Neural cell (in vitro differentiated cells): ENCODE data around the gene FSTL5. TPM values are rescaled to one million over a fixed set of nuclear protein-coding genes. Genes with fewer than 3 reads are reported as not detected.

Experiments
- H2AFZ ChIP-seq: fragments of 200-600, 300-800 bp; sonication (generic), shearing (Covaris generic); 2 replicates; pipeline ENCODE4 v1.6.0; 2014; ENCODE audit warnings: low read depth, mild to moderate bottlenecking, antibody characterized with exemption, low read length, moderate library complexity
- H3F3A ChIP-seq: fragments of 200-600 bp; shearing (Covaris generic); 2 replicates; pipeline ENCODE4 v1.6.1; 2016; ENCODE audit warnings: mild to moderate bottlenecking, moderate library complexity, mixed read lengths, antibody characterized with exemption, low read length; ENCODE audit not compliant: insufficient read depth, poor library complexity, severe bottlenecking
- H3K27ac ChIP-seq: fragments of 200-600, 300-800 bp; sonication (generic), shearing (Covaris generic); 2 replicates; pipeline ENCODE4 v1.5.1; 2014; ENCODE audit warnings: mild to moderate bottlenecking, low read length, moderate library complexity
- H3K27me3 ChIP-seq: fragments of 300-800, 200-600 bp; sonication (generic), shearing (Covaris generic); 2 replicates; pipeline ENCODE4 v1.6.0; 2014; ENCODE audit warnings: mild to moderate bottlenecking, low read depth, low read length, moderate library complexity; ENCODE audit not compliant: insufficient read depth
- H3K36me3 ChIP-seq: fragments of 300-800, 200-600 bp; sonication (generic), shearing (Covaris generic); 2 replicates; pipeline ENCODE4 v1.5.1; 2014; ENCODE audit warnings: mild to moderate bottlenecking, antibody characterized with exemption, low read length, moderate library complexity; ENCODE audit not compliant: insufficient read depth
- H3K4me2 ChIP-seq: fragments of 300-800, 200-600 bp; sonication (generic), shearing (Covaris generic); 2 replicates; pipeline ENCODE4 v1.6.0; 2014; ENCODE audit warnings: mild to moderate bottlenecking, low read length
- H3K4me3 ChIP-seq: fragments of 300-800, 200-600 bp; sonication (generic), shearing (Covaris generic); 2 replicates; pipeline ENCODE4 v1.5.1; 2014; ENCODE audit warnings: mild to moderate bottlenecking, low read length, moderate library complexity
- H3K79me2 ChIP-seq: fragments of 200-600 bp; shearing (Covaris generic); replicated peaks from 2 replicates; pipeline ENCODE4 v1.6.0; 2014; ENCODE audit warnings: mild to moderate bottlenecking, low read length, moderate library complexity; ENCODE audit not compliant: insufficient read depth
- H3K9ac ChIP-seq: fragments of 300-800, 200-600 bp; sonication (generic), shearing (Covaris generic); 2 replicates; pipeline ENCODE4 v1.6.1; 2016; ENCODE audit warnings: mild to moderate bottlenecking, low read length, mixed read lengths
- H3K9me2 ChIP-seq: fragments of 200-600 bp; shearing (Covaris generic); 2 replicates; pipeline ENCODE4 v1.6.1; 2016; ENCODE audit warnings: mild to moderate bottlenecking, low read length, mixed read lengths; ENCODE audit not compliant: insufficient read depth
- H3K9me3 ChIP-seq: fragments of 200-600, 300-800 bp; sonication (generic), shearing (Covaris generic); 2 replicates; pipeline ENCODE4 v1.6.1; 2016; ENCODE audit warnings: mild to moderate bottlenecking, mixed run types, low read length, moderate library complexity, mixed read lengths
- H4K20me1 ChIP-seq: fragments of 200-600 bp; shearing (Covaris generic); 2 replicates; pipeline ENCODE4 v1.6.1; 2016; ENCODE audit warnings: mild to moderate bottlenecking, mixed run types; ENCODE audit not compliant: insufficient read depth
- CTCF ChIP-seq: fragments of 450-650 bp; IDR thresholded peaks from 2 replicates; pipeline ENCODE4 v1.5.1; 2014; ENCODE audit warnings: antibody characterized with exemption, mild to moderate bottlenecking, moderate library complexity; ENCODE audit not compliant: poor library complexity, severe bottlenecking
- EP300 ChIP-seq: fragments of 450-650 bp; conservative IDR thresholded peaks from 2 replicates; pipeline ENCODE4 v1.6.1; 2014; ENCODE audit warnings: antibody characterized with exemption, mild to moderate bottlenecking, moderate library complexity; ENCODE audit not compliant: poor library complexity, severe bottlenecking
- EZH2 ChIP-seq: fragments of 200-600, 300-800 bp; shearing (Covaris generic), sonication (generic); IDR thresholded peaks from 2 replicates; pipeline ENCODE4 v1.6.1; 2014; ENCODE audit warnings: antibody characterized with exemption, low read length, borderline replicate concordance, mild to moderate bottlenecking; ENCODE audit not compliant: insufficient read depth, poor library complexity, severe bottlenecking
- MXI1 ChIP-seq: fragments of 450-650 bp; conservative IDR thresholded peaks from 2 replicates; pipeline ENCODE4 v1.6.1; 2014; ENCODE audit warnings: antibody characterized with exemption, mild to moderate bottlenecking; ENCODE audit not compliant: poor library complexity, severe bottlenecking
- POLR2AphosphoS5 ChIP-seq: IDR thresholded peaks from 2 replicates; pipeline ENCODE4 v1.6.1; 2012
- RAD21 ChIP-seq: fragments of 450-650 bp; conservative IDR thresholded peaks from 2 replicates; pipeline ENCODE4 v1.6.1; 2014; ENCODE audit warnings: antibody characterized with exemption, mild to moderate bottlenecking, moderate library complexity
- REST ChIP-seq: IDR thresholded peaks from 2 replicates; pipeline ENCODE4 v1.6.1; 2012; ENCODE audit warnings: borderline replicate concordance
- SMC3 ChIP-seq: fragments of 450-650 bp; conservative IDR thresholded peaks from 2 replicates; pipeline ENCODE4 v1.6.1; 2014; ENCODE audit warnings: antibody characterized with exemption, mild to moderate bottlenecking, moderate library complexity; ENCODE audit not compliant: poor library complexity
- TAF1 ChIP-seq: IDR thresholded peaks from 2 replicates; pipeline ENCODE4 v1.6.1; 2012; ENCODE audit warnings: low read depth
- polyA plus RNA-seq: library from polyadenylated mRNA; depleted of rRNA; stranded (reverse); fragments of >200 nt; gene quantifications from 2 replicates; pipeline ENCODE4 v1.2.3, GENCODE V29; 2014

The FSTL5 gene
- polyA plus RNA-seq, 1 donor from 2014 or later: 6.8 TPM

GRCh38 chr4:161517941-161518340 is 645.9 kb downstream of the FSTL5 start:
- Histone ChIP-seq H3K4me3 (no peak overlapping the region), H3K9me3 (no peaks in the 10 kb centered on the region), H3K27ac (no peak overlapping the region), H3K9ac (no peak overlapping the region), H3K36me3 (no peaks in the 10 kb centered on the region), H3F3A (no peaks in the 10 kb centered on the region), H3K27me3 (no peaks in the 10 kb centered on the region), H2AFZ (no peak overlapping the region), H3K9me2 (no peaks in the 10 kb centered on the region), H3K79me2 (no peaks in the 10 kb centered on the region), H3K4me2 (no peak overlapping the region), H4K20me1 (no peaks in the 10 kb centered on the region)
- TF ChIP-seq EP300 (no peak), POLR2AphosphoS5 (no peak), MXI1 (no peak), EZH2 (no peak), TAF1 (no peak), REST (no peak), RAD21 (no peak), SMC3 (no peak), CTCF (no peak)

- Histone ChIP-seq H3F3A (no peaks in the 10 kb centered on the region), H3K9me3 (no peaks in the 10 kb centered on the region), H3K36me3 (no peaks in the 10 kb centered on the region), H3K9ac (no peak overlapping the region), H3K27me3 (no peaks in the 10 kb centered on the region), H3K27ac (no peak overlapping the region), H4K20me1 (no peaks in the 10 kb centered on the region), H3K9me2 (no peaks in the 10 kb centered on the region), H3K4me3 (no peak overlapping the region), H3K79me2 (no peaks in the 10 kb centered on the region), H2AFZ (no peak overlapping the region), H3K4me2 (no peak overlapping the region)
- TF ChIP-seq REST (no peak), RAD21 (no peak), CTCF (no peak), EZH2 (no peak), TAF1 (no peak), POLR2AphosphoS5 (no peak), SMC3 (no peak), EP300 (no peak), MXI1 (no peak)
Measured at GRCh38 chr4:161505141-161505540, 658.7 kb downstream of the FSTL5 start.
